ENCODE results near the gene RPL6. TPM values are rescaled to one million over a fixed set of nuclear protein-coding genes. Genes with fewer than 3 reads are reported as not detected.
A peak's percentile ranks its signal among the peaks of the same experiment; 100 is the strongest.
"Not testable (repeated sequence)": the region's sequence is repeated elsewhere in the genome, so short reads cannot be mapped to it uniquely, and the experiment has no call there.

RPL6 gene
- total RNA-seq, 2 donors from 2014 or later, result 737 to 1,506 TPM

GRCh38 chr12:112408621-112409020 is 784 bp downstream of the RPL6 start:
- TF ChIP-seq POLR2A (IDR thresholded peaks at IDR 0.05), result no peak
- TF ChIP-seq POLR2AphosphoS5 (IDR thresholded peaks at IDR 0.05), result no peak
- TF ChIP-seq CTCF (IDR thresholded peaks at IDR 0.05), result no peak
- WGBS, result 19% methylated on average over 5 of the region's 5 CpGs
- peak overlapping the region; percentile 81 to 86 for H3K27ac ChIP-seq
- H3K36me3 ChIP-seq, result peaks cover 4 to 15% of the 10 kb centered on the region in 2 donors
- H3K4me3 ChIP-seq, result peak overlapping the region; percentile 53 to 60
- intact Hi-C loops (cut with DNase I), result no loop called here
- no peaks in the 10 kb centered on the region for H3K4me1 ChIP-seq (replicated peaks)
- no peak for DNase-seq (ENCODE audit: low spot score)
- no peaks in the 10 kb centered on the region for H3K9me3 ChIP-seq
- H3K27me3 ChIP-seq (replicated peaks; ENCODE audit: insufficient read depth), result no peaks in the 10 kb centered on the region

DNA sequence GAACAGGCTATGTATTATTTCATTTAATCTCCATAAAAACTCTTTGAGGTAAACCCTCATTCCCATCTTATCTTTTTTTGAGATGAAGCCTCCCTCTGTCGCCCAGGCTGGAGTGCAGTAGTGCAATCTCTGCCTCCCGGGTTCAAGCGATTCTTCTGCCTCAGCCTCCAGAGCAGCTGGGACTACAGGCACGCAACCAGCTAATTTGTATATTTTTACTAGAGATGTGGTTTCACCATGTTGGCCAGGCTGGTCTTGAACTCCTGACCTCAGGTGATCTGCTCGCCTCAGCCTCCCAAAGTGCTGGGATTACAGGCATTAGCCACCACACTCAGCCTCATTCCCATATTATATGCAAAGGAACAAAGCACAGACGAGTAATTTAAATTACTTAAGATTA is 1.7 kb downstream of the RPL6 start:
- peaks cover 4 to 15% of the 10 kb centered on the region in 2 donors for H3K36me3 ChIP-seq
- H3K4me3 ChIP-seq; H3K27ac ChIP-seq; H3K9me3 ChIP-seq; intact Hi-C loops (cut with DNase I); H3K4me1 ChIP-seq (replicated peaks); H3K27me3 ChIP-seq (replicated peaks; ENCODE audit: insufficient read depth); DNase-seq (ENCODE audit: low spot score): not testable (repeated sequence)
- 81% methylated on average over 6 of the region's 6 CpGs for WGBS

GRCh38 chr12:112406519-112407488 is 2.6 kb downstream of the RPL6 start:
- no peaks in the 10 kb centered on the region for H3K27me3 ChIP-seq (replicated peaks; ENCODE audit: insufficient read depth)
- H3K27ac ChIP-seq, result no peak overlapping the region
- intact Hi-C loops (cut with DNase I), result no loop called here
- no peaks in the 10 kb centered on the region for H3K9me3 ChIP-seq
- TF ChIP-seq POLR2A (IDR thresholded peaks at IDR 0.05) (no peak), POLR2AphosphoS5 (IDR thresholded peaks at IDR 0.05) (no peak), CTCF (IDR thresholded peaks at IDR 0.05) (no peak)
- no peaks in the 10 kb centered on the region for H3K4me1 ChIP-seq (replicated peaks)
- H3K36me3 ChIP-seq, result peaks cover 4 to 15% of the 10 kb centered on the region in 2 donors
- H3K4me3 ChIP-seq, result no peak overlapping the region
- no peak for DNase-seq (ENCODE audit: low spot score)
- 81% methylated on average over 11 of the region's 11 CpGs for WGBS

- Histone ChIP-seq H3K4me1 (replicated peaks) (no peaks in the 10 kb centered on the region), H3K27ac (no peak overlapping the region), H3K9me3 (no peaks in the 10 kb centered on the region), H3K4me3 (no peak overlapping the region), H3K36me3 (peaks cover 0 to 13% of the 10 kb centered on the region in 2 donors), H3K27me3 (replicated peaks; ENCODE audit: insufficient read depth) (no peaks in the 10 kb centered on the region)
- no peak for TF ChIP-seq POLR2AphosphoS5 (IDR thresholded peaks at IDR 0.05)
- TF ChIP-seq CTCF (IDR thresholded peaks at IDR 0.05), result no peak
- TF ChIP-seq POLR2A (IDR thresholded peaks at IDR 0.05), result no peak
- 53% methylated on average over 5 of the region's 5 CpGs for WGBS
- intact Hi-C loops (cut with DNase I), result no loop called here
- no peak for DNase-seq (ENCODE audit: low spot score)
Observed at GRCh38 chr12:112401903-112402498, 7.4 kb downstream of the RPL6 start.

DNA sequence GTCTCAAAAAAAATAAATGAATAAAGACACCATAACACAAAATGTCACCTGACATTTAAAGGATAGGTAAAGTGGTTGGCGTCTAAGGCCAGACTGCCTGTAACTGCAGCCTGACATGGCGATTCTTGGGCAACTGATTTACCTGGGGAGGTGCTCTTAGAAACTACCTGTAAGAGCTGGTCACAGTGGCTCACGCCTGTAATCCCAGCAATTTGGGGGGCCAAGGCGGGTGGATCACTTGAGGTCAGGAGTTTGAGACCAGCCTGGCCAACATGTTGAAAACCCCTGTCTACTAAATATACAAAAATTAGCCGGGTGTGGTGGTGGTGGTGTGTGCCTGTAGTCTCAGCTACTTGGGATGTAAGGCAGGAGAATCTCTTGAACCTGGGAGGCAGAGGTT is 8.4 kb downstream of the RPL6 start:
- intact Hi-C loops (cut with DNase I), result no loop called here
- Histone ChIP-seq H3K27ac (no peak overlapping the region), H3K4me1 (replicated peaks) (no peaks in the 10 kb centered on the region), H3K36me3 (peaks cover 0 to 4% of the 10 kb centered on the region in 2 donors), H3K27me3 (replicated peaks; ENCODE audit: insufficient read depth) (no peaks in the 10 kb centered on the region), H3K9me3 (no peaks in the 10 kb centered on the region), H3K4me3 (no peak overlapping the region)
- TF ChIP-seq POLR2AphosphoS5 (IDR thresholded peaks at IDR 0.05), result no peak
- TF ChIP-seq POLR2A (IDR thresholded peaks at IDR 0.05), result no peak
- no peak for TF ChIP-seq CTCF (IDR thresholded peaks at IDR 0.05)
- WGBS, result 94% methylated on average over 5 of the region's 5 CpGs
- no peak for DNase-seq (ENCODE audit: low spot score)
